HEK293 (cell line): ENCODE measurements around the gene EEF2K.

Source experiments
- CTCF ChIP-seq: fragments of 450-650 bp; formaldehyde crosslinking; IDR thresholded peaks from 2 replicates; pipeline ENCODE4 v1.5.1; 2016; ENCODE audit warnings: missing biosample characterization, missing genetic modification characterization
- REST ChIP-seq: fragments of 450-650 bp; formaldehyde crosslinking; IDR thresholded peaks from 2 replicates; pipeline ENCODE4 v1.5.1; 2016; ENCODE audit warnings: missing biosample characterization, missing genetic modification characterization
- SP2 ChIP-seq: fragments of 450-650 bp; formaldehyde crosslinking; IDR thresholded peaks from 2 replicates; pipeline ENCODE4 v1.5.1; 2016; ENCODE audit warnings: missing biosample characterization, missing genetic modification characterization
- ZBTB49 ChIP-seq: fragments of 450-650 bp; formaldehyde crosslinking; IDR thresholded peaks from 2 replicates; pipeline ENCODE4 v1.5.1; 2016; ENCODE audit warnings: missing biosample characterization, missing genetic modification characterization, low read depth
- ZNF169 ChIP-seq: fragments of 450-650 bp; formaldehyde crosslinking; IDR thresholded peaks from 2 replicates; pipeline ENCODE4 v1.5.1; 2016; ENCODE audit warnings: missing biosample characterization, missing genetic modification characterization
- ZNF211 ChIP-seq: fragments of 450-650 bp; formaldehyde crosslinking; IDR thresholded peaks from 2 replicates; pipeline ENCODE4 v1.5.1; 2016; ENCODE audit warnings: low read depth, missing biosample characterization, missing genetic modification characterization
- ZNF266 ChIP-seq: fragments of 450-650 bp; formaldehyde crosslinking; IDR thresholded peaks from 2 replicates; pipeline ENCODE4 v1.5.1; 2016; ENCODE audit warnings: missing biosample characterization, missing genetic modification characterization, low read depth

GRCh38 chr16:22213801-22214200, 7.7 kb downstream of the EEF2K start:
- TF ChIP-seq CTCF (tag by site-specific recombination) (no peak), SP2 (no peak), ZBTB49 (no peak), ZNF211 (tag by site-specific recombination) (no peak), ZNF169 (tag by site-specific recombination) (no peak), REST (tag by site-specific recombination) (no peak), ZNF266 (tag by site-specific recombination) (no peak)
